H1 (cell line): ENCODE results near the gene DNAH10. TPM values are rescaled to one million over a fixed set of nuclear protein-coding genes. Genes with fewer than 3 reads are reported as not detected.

ENCODE experiments used
- GABPA ChIP-seq: IDR thresholded peaks from 2 replicates; pipeline ENCODE4 v1.6.1; 2011; ENCODE audit warnings: mild to moderate bottlenecking, low read length, moderate library complexity, borderline replicate concordance; ENCODE audit not compliant: insufficient read depth
- JUN ChIP-seq: IDR thresholded peaks from 2 replicates; pipeline ENCODE4 v1.6.1; 2011; ENCODE audit warnings: low read depth, mild to moderate bottlenecking, improper control_type of control experiment, low read length
- PHF8 ChIP-seq: fragments of 200-600 bp; sonication (generic); conservative IDR thresholded peaks from 2 replicates; pipeline ENCODE4 v1.7.1; 2012; ENCODE audit warnings: low read depth, mild to moderate bottlenecking, inconsistent platforms, low read length, moderate library complexity
- SP2 ChIP-seq: IDR thresholded peaks from 2 replicates; pipeline ENCODE4 v1.6.1; 2012; ENCODE audit warnings: mild to moderate bottlenecking, low read length, inconsistent platforms
- TAF7 ChIP-seq: optimal IDR thresholded peaks from 2 replicates; pipeline ENCODE3; 2011; ENCODE audit warnings: low read depth, mild to moderate bottlenecking, inconsistent platforms, low read length, moderate library complexity, borderline replicate concordance
- polyA plus RNA-seq, 7 experiments: library from polyadenylated mRNA; depleted of rRNA in 3 of 7; stranded (reverse) in 5 of 7; unstranded in 2 of 7; fragments of >200 nt in 5 of 7; fragments of 200-250 nt in 2 of 7; gene quantifications; 1 replicate in 5 of 7; 2 replicates in 1 of 7; 4 replicates in 1 of 7; pipeline versions ENCODE4 v1.2.1 to v1.2.3, GENCODE V29; 2011 to 2013; ENCODE audit warnings: missing spikeins in 2 of 7, mixed read lengths in 2 of 7
- total RNA-seq: library from RNA; stranded (reverse); fragmentation: NEBNext Ultra II Directional; extraction: Animal tissue kit (Norgen Biotek cat#: 25700); gene quantifications from 2 replicates; pipeline ENCODE4 v1.2.1, GENCODE V29; 2021
- TF ChIP-seq, protein P1 (sequence below): fragments of 300-600 bp; sonication (generic); IDR thresholded peaks from 2 replicates; pipeline ENCODE4 v1.7.1; 2012; ENCODE audit warnings: low read length, moderate library complexity, mild to moderate bottlenecking, inconsistent platforms; ENCODE audit not compliant: insufficient replicate concordance

Gene DNAH10
- total and polyA plus RNA-seq, 2 of the 8 experiments (the other 6 are each of a cell fraction or from before 2014, with no cell fraction given): 0.02 to 0.24 TPM

- TF ChIP-seq GABPA (no peak), JUN (no peak), TAF7 (no peak), PHF8 (no peak), SP2 (no peak)
- TF ChIP-seq, protein P1, sequence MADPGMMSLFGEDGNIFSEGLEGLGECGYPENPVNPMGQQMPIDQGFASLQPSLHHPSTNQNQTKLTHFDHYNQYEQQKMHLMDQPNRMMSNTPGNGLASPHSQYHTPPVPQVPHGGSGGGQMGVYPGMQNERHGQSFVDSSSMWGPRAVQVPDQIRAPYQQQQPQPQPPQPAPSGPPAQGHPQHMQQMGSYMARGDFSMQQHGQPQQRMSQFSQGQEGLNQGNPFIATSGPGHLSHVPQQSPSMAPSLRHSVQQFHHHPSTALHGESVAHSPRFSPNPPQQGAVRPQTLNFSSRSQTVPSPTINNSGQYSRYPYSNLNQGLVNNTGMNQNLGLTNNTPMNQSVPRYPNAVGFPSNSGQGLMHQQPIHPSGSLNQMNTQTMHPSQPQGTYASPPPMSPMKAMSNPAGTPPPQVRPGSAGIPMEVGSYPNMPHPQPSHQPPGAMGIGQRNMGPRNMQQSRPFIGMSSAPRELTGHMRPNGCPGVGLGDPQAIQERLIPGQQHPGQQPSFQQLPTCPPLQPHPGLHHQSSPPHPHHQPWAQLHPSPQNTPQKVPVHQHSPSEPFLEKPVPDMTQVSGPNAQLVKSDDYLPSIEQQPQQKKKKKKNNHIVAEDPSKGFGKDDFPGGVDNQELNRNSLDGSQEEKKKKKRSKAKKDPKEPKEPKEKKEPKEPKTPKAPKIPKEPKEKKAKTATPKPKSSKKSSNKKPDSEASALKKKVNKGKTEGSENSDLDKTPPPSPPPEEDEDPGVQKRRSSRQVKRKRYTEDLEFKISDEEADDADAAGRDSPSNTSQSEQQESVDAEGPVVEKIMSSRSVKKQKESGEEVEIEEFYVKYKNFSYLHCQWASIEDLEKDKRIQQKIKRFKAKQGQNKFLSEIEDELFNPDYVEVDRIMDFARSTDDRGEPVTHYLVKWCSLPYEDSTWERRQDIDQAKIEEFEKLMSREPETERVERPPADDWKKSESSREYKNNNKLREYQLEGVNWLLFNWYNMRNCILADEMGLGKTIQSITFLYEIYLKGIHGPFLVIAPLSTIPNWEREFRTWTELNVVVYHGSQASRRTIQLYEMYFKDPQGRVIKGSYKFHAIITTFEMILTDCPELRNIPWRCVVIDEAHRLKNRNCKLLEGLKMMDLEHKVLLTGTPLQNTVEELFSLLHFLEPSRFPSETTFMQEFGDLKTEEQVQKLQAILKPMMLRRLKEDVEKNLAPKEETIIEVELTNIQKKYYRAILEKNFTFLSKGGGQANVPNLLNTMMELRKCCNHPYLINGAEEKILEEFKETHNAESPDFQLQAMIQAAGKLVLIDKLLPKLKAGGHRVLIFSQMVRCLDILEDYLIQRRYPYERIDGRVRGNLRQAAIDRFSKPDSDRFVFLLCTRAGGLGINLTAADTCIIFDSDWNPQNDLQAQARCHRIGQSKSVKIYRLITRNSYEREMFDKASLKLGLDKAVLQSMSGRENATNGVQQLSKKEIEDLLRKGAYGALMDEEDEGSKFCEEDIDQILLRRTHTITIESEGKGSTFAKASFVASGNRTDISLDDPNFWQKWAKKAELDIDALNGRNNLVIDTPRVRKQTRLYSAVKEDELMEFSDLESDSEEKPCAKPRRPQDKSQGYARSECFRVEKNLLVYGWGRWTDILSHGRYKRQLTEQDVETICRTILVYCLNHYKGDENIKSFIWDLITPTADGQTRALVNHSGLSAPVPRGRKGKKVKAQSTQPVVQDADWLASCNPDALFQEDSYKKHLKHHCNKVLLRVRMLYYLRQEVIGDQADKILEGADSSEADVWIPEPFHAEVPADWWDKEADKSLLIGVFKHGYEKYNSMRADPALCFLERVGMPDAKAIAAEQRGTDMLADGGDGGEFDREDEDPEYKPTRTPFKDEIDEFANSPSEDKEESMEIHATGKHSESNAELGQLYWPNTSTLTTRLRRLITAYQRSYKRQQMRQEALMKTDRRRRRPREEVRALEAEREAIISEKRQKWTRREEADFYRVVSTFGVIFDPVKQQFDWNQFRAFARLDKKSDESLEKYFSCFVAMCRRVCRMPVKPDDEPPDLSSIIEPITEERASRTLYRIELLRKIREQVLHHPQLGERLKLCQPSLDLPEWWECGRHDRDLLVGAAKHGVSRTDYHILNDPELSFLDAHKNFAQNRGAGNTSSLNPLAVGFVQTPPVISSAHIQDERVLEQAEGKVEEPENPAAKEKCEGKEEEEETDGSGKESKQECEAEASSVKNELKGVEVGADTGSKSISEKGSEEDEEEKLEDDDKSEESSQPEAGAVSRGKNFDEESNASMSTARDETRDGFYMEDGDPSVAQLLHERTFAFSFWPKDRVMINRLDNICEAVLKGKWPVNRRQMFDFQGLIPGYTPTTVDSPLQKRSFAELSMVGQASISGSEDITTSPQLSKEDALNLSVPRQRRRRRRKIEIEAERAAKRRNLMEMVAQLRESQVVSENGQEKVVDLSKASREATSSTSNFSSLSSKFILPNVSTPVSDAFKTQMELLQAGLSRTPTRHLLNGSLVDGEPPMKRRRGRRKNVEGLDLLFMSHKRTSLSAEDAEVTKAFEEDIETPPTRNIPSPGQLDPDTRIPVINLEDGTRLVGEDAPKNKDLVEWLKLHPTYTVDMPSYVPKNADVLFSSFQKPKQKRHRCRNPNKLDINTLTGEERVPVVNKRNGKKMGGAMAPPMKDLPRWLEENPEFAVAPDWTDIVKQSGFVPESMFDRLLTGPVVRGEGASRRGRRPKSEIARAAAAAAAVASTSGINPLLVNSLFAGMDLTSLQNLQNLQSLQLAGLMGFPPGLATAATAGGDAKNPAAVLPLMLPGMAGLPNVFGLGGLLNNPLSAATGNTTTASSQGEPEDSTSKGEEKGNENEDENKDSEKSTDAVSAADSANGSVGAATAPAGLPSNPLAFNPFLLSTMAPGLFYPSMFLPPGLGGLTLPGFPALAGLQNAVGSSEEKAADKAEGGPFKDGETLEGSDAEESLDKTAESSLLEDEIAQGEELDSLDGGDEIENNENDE: no peak
These were observed 66.9 kb downstream of the DNAH10 start (continued) for GRCh38 chr12:123828854-123829547.
